ENCODE data around the gene FAM181A.

The FAM181A gene

GRCh38 chr14:93952829-93953228 lies 25.7 kb downstream of the FAM181A start:
- FAIRE-seq: no peak

- no peak for FAIRE-seq
Observed at GRCh38 chr14:93953263-93953662, 26.1 kb downstream of the FAM181A start.

- no peak for FAIRE-seq
Observed at GRCh38 chr14:93953739-93954515, 26.8 kb downstream of the FAM181A start.

GRCh38 chr14:93954516-93954830 lies 27.3 kb downstream of the FAM181A start:
- no peak for FAIRE-seq

DNA sequence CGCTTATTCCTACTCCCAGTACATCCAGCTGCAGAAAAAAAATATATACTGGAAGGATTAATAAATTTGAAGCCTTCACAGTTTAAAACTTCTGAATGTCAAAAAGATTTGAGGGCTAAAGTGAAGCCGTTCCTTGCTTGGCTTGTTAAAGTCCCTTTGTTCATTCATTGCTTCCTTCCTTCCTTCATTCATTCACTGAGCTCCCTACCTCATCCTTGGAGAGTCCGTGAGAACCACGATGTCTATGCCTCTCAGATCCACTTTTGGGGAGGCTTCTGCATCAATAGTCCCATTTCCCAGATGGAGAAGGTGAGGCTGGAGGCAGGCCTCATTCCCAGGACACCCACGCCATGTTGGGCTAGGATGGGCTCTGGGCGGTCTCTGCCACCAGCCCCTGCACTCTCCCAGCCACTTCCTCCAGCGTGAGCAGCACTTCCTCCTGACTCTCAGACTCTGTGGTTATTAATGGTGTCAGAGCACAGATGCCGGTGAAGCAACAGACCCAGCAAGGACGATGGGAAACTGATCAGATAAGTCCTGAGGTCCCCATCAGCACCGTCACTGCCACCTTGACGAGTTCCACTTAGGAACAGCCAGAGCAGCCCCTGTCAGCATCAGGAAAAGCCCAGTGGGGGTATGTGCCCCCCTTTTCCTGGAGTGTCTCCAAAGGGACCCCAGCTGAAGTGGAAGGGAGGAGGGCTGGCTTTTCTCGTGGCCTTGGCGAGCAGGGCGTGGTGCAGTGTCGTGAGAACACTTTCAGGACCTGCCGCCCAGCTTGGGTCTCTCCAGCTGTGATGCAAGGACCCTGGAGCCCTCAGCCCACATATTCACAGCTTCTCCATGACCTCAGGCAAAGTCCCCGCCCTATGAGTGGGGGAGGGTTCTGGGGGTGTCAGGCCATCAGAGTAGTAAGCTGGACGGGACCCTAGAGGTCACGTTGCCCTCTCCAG lies 28.0 kb downstream of the FAM181A start:
- FAIRE-seq: no peak

DNA sequence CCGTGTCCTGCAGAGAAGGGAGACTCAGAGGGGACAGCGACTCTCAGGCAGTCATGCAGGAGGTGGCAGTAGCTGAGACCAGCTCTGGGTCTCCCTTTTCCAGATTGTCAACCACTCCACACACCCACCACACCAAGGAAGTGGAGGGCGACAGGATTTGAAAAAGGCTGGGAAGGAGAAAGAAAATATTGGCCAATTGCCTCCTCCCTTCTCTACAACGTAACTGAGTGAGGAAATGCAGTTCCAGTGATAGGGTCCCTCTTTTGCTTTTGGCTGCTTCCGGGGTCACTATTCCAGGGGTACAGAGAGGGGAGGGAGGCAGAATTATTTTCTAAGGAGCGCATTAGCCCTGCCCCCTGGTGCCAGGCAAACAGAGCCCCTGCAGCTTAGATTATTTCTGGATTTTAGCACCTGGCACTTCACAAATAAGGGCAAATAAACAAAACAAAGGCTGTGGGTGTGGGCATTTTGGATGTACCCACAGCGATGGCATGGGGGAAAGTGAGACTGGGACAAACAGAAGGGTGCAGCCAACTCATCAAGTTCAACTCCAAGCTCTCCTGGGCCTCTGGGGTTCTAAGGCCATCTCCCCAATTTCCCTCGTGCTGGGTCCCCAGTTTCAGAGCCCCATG lies 28.8 kb downstream of the FAM181A start:
- no peak for FAIRE-seq

DNA sequence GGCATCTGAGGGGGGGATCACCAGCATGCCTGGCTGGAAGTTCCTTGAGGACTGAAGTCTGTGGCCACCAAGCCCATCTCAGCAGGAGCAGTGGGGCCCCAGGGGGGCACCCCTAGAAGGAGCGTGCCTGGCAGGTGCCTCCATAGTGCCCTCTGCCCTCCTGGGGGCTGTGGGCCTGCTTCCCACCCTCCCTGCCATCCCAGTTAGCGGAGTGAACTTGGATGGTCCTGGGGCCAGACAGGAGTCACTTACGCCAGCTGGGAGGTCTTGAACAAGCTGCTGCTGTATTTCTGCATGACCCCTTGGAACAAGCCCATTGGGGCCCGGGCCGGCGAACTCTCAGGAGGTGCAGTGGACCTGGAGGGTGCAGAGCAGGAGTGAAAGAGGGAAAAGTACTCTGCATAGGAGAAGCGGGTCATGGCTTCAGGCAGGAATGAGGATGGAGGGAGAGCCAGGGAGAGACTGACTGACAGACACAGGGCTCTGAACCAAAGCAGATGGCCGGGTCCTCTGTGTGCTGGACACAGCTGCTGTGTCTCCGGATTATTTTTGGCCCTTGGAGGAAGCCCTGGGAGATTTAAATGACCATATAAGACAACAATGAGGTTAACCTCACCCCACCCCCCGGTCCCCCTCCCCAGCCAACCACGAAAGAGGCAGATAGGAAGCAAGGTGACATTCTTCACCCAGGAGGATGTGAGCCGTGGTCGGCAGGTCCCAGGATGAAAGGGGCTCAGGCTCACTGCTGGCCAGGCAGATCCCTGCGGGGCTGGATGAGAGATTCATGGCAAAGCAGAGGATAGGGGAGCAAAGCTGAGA lies 29.6 kb downstream of the FAM181A start:
- FAIRE-seq: no peak

- FAIRE-seq: no peak
Observed at GRCh38 chr14:93957333-93957710, 30.2 kb downstream of the FAM181A start.

- no peak for FAIRE-seq
Observed at GRCh38 chr14:93957751-93958566, 30.8 kb downstream of the FAM181A start.

- FAIRE-seq: no peak
Observed at GRCh38 chr14:93958567-93959238, 31.6 kb downstream of the FAM181A start.

DNA sequence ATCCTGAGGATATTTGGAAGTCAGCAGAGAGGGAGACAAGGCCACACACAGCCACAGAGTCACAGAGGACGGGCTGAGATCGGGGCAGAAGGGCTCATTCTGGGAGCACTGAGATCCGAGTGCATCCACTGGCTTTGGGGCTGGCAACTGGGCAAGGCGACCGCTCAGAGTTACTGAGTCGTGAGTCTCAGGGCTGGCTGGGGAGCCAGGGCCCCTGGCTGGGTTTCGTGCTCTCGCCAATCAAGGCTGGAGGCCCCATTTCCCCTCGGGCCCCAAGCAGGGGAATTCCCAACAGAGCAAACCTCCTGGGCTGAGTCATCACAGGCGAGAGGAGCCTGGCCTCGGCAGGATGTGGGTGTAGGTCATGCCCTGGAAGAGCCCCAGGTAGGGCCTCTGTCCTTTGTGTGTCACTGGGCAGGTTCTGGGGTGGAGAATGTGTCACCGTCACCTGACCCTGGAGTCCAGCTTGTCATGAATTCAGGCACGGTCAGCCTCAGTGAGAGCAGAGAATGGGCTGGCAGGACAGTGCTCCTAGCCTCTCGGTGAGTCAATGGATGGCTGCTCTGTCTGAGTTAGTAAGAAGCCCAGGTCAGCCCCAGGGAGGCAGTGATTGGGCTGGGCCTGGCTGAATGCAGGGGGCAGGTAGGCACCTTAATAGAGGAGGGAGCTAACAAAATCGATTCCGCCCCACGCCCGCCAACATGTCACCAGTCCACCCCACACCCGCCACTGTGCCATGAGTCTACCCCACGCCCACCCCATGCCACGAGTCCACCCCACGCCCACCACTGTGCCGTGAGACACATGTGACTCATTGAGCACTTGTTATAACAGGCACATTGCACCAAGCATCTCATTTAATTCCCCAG lies 32.3 kb downstream of the FAM181A start:
- no peak for FAIRE-seq

DNA sequence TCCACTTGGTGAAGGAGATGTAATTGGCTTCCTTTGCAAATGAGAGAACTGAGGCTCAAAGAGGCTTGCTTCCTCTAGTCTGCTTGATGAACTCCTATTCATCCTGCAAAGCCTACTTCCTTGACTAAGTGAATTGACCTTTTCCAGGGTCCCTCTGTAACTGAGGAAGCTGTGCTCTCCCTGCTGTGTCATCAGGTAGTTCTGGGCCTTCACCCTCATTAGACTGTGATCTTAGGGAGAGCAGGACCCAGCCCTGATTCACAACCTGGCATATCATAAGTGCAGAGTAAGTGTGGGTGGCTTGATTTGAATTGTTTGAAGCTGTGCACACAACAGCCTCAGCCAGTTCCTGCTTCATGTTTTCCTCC lies 32.9 kb downstream of the FAM181A start:
- no peak for FAIRE-seq

DNA sequence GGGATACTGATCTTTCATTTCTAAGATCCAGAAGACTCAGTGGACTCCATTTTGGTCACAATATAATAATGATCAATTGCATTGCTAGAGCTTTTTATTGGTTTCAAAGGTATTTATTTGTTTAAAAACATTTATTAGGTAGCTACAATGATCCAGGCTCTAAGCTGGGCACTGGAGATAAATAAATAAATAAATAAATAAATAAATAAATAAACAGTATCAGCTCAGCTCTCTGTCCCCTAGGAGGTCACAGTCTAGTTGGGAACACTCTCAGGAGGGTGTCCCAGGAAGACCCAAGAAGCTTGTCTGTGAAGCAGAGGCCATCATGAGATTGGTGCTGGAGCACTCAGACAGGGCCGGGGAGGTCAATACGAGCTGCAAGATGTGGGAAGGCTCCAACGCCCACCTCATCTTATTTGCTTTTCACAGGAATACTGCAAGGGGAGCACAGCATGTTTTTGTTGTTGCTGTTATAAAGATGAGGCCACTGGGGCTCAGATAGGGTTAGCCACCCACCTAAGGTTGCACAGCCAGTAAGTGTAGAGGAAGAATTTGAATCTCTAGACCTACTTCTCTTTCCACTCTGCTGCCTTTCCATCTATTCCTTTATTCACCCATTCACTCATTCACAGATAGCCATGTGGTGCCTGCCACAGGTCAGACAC lies 33.8 kb downstream of the FAM181A start:
- FAIRE-seq: no peak

GRCh38 chr14:93961620-93962019 lies 34.5 kb downstream of the FAM181A start:
- no peak for FAIRE-seq

GRCh38 chr14:93962701-93963601 lies 35.8 kb downstream of the FAM181A start:
- FAIRE-seq: no peak

DNA sequence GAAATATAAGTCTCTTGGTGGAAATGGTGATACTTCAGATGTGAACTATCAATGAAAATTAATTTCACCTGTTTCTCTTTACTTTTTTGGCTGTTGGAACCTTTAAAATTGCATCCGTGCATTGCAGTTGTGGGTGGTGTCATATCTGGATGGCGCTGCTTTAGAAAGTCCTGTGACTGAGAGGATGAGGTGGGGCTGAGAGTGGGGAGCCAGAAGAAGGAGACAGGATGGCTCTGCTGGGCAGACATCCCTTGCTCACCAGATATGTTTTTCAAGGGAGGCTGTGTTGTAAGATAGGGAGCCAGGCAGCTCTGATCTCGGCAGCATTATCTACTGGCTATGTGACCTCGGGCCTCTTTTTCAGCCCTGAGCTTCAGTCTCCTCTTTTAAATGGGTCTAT lies 36.5 kb downstream of the FAM181A start:
- FAIRE-seq: no peak

GRCh38 chr14:93964281-93964680 lies 37.1 kb downstream of the FAM181A start:
- no peak for FAIRE-seq

GRCh38 chr14:93964820-93965286 lies 37.7 kb downstream of the FAM181A start:
- FAIRE-seq: no peak

Measured in G401.6 (cell line).